Upper lobe of left lung (tissue), 4 donors: Measurements from ENCODE around the gene SASH3.

Source experiments
- EP300 ChIP-seq, 4 donors: sonication (generic); formaldehyde crosslinking; IDR thresholded peaks; one replicate each; pipeline ENCODE4 v1.5.1; 2017; ENCODE audit warnings: antibody characterized with exemption in 4 of 4, control low read depth in 2 of 4
- POLR2A ChIP-seq, 4 donors: fragments of 450-650 bp; IDR thresholded peaks; one replicate each; pipeline ENCODE4 v1.5.1; 2016 to 2017; ENCODE audit warnings: antibody characterized with exemption in 4 of 4, mild to moderate bottlenecking in 2 of 4
- TF ChIP-seq, protein P1 (sequence below), 6 experiments: fragments of 450-650 bp in 4 of 6; fragments of 200-600 bp in 2 of 6; sonication (generic) in 2 of 6; IDR thresholded peaks; one replicate each; pipeline ENCODE4 v1.5.1; 2016 to 2019; ENCODE audit warnings: antibody characterized with exemption in 6 of 6

DNA sequence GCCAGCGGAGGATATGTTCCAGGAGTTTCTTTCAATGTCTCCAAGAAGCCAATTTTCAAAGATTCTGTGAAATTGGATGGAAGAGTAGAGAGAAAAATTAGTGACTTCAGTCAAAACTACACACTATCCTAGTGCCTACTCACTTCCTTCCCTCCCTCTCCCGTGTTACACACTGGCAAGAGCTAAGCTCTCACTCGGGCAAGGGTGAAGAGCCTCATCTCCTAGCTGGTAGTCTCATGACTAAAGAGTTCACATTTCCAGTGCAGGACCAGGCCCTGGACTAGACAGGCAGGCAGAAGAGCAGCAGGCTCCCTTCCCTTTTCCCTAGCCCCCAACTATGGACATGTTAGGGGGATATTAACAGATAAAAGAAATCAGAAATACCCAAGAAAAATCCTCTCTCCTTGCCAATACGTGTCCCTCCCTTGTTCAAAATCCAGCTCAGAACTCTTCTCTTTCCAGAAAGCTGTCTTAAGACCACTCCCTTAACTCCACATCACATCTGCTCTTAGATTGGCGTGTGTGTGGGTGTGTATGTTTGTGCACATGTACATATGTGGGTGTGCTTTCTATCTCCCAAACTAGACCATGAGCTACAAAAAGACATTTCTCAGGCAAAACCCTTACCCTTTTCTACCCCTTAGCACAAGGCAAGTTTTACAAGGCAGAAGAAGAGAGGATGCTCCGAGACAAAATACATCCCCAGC lies 34.1 kb downstream of the SASH3 start:
- TF ChIP-seq POLR2A (IDR thresholded peaks at IDR 0.05) (no peak), EP300 (IDR thresholded peaks at IDR 0.05) (no peak)
- TF ChIP-seq, protein P1, sequence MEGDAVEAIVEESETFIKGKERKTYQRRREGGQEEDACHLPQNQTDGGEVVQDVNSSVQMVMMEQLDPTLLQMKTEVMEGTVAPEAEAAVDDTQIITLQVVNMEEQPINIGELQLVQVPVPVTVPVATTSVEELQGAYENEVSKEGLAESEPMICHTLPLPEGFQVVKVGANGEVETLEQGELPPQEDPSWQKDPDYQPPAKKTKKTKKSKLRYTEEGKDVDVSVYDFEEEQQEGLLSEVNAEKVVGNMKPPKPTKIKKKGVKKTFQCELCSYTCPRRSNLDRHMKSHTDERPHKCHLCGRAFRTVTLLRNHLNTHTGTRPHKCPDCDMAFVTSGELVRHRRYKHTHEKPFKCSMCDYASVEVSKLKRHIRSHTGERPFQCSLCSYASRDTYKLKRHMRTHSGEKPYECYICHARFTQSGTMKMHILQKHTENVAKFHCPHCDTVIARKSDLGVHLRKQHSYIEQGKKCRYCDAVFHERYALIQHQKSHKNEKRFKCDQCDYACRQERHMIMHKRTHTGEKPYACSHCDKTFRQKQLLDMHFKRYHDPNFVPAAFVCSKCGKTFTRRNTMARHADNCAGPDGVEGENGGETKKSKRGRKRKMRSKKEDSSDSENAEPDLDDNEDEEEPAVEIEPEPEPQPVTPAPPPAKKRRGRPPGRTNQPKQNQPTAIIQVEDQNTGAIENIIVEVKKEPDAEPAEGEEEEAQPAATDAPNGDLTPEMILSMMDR (IDR thresholded peaks at IDR 0.05), result no peak
